Activated T-cell treated with anti-CD3 and anti-CD28 coated beads, Interleukin-2, amount 50 U/mL, for 4 hours (primary cell): ENCODE data around the gene EFEMP1. TPM values are rescaled to one million over a fixed set of nuclear protein-coding genes. Genes with fewer than 3 reads are reported as not detected.

Experiments used
- ATAC-seq, 2 donors: fragments of 200-7000 bp; cut with Tn5 transposase; one replicate each; pipeline ENCODE4 v1.10.0; 2021
- DNase-seq: peaks from one replicate; pipeline ENCODE4 v3.0.0-alpha.2; 2020
- H3K27me3 Mint-ChIP-seq: one replicate; pipeline ENCODE4 v1.8.0; 2021; ENCODE audit warnings: low read depth, mixed read lengths
- H3K36me3 Mint-ChIP-seq: one replicate; pipeline ENCODE4 v1.8.0; 2022; ENCODE audit warnings: mixed read lengths; ENCODE audit not compliant: insufficient read depth
- H3K4me1 Mint-ChIP-seq: one replicate; pipeline ENCODE4 v1.8.0; 2021; ENCODE audit warnings: low read depth, mixed read lengths
- H3K4me3 Mint-ChIP-seq: one replicate; pipeline ENCODE4 v1.8.0; 2021; ENCODE audit warnings: mild to moderate bottlenecking, moderate library complexity, mixed read lengths
- H3K9me3 Mint-ChIP-seq: one replicate; pipeline ENCODE4 v1.8.0; 2021; ENCODE audit warnings: mixed read lengths
- total RNA-seq, 3 donors: library from RNA; stranded (reverse); gene quantifications; one replicate each; pipeline ENCODE4 v1.2.1, GENCODE V29; 2021

EFEMP1 gene
- total RNA-seq, 3 donors from 2014 or later: 0.25 to 0.43 (median 0.40) TPM

- no peak for DNase-seq
- no peak for ATAC-seq
- Mint-ChIP-seq H3K36me3 (no peaks in the 10 kb centered on the region), H3K9me3 (no peaks in the 10 kb centered on the region), H3K27me3 (peaks cover 2% of the 10 kb centered on the region), H3K4me3 (no peak overlapping the region), H3K4me1 (no peaks in the 10 kb centered on the region)
Measured at GRCh38 chr2:55877087-55877436, 46.5 kb downstream of the EFEMP1 start.

DNA sequence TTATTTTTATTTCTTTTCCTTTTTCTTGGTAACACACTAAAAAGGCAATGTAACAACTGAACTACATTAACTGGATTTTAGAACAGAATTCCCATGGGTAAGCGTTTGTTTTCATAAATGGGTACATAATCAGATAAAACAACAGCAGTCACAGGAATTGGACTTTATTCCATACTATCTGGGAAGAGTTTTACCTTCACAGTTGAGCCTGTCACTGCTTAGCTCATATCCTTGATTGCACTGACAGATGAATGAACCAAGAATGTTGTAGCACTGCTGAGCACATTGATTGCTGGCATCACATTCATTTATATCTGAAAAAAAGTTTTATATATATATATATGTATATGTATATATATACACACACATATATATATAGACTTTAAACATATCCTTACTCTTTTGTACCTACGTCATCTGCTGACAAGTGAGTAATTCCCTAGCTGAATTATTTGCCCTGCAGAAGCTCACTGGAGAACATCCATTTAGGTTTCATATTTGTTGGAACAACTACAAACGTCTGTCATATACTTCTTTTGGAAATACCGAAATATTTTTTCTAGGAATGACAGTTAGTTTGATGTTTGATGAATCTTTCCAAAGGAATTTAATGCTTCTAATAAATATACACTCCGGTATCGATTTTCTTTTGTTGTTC is 47.0 kb downstream of the EFEMP1 start:
- no peaks in the 10 kb centered on the region for H3K9me3 Mint-ChIP-seq
- H3K4me3 Mint-ChIP-seq: no peak overlapping the region
- ATAC-seq (no peak), DNase-seq (no peak)
- no peaks in the 10 kb centered on the region for H3K4me1 Mint-ChIP-seq
- no peaks in the 10 kb centered on the region for H3K36me3 Mint-ChIP-seq
- peaks cover 2% of the 10 kb centered on the region for H3K27me3 Mint-ChIP-seq

DNA sequence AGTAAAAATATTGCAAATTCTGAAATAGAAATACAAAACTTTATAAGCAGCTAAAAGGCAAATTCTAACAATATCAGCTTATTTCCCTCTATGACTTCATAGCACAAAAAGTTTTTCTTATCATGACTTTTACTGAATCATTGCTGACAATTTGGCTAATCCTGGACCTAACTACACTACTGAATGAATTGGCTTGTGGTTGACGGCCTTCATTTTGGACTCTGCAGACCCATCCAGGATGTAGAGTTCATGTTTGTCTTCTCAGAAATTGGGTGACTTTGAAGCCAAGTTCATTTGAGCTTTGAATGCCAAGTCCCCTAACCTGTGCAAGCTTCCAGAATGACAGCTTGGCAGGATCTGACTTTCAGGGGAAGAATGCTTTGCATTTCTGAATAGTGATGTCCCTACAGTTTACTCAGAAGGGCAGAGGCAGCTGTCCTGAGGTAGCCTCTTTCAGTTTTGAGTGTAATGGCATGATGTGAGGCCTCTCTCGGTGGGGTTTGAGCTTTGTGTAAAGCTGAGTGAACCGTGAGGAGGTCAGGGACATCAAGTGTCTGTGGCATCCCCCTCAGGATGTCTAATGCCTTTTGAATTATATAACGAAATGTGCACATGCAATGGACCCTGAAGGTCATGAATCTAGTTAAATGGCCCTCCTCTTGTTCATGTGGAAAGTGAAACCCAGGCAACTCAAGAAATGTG is 48.0 kb downstream of the EFEMP1 start:
- Mint-ChIP-seq H3K36me3 (no peaks in the 10 kb centered on the region), H3K4me1 (no peaks in the 10 kb centered on the region)
- ATAC-seq: no peak

DNA sequence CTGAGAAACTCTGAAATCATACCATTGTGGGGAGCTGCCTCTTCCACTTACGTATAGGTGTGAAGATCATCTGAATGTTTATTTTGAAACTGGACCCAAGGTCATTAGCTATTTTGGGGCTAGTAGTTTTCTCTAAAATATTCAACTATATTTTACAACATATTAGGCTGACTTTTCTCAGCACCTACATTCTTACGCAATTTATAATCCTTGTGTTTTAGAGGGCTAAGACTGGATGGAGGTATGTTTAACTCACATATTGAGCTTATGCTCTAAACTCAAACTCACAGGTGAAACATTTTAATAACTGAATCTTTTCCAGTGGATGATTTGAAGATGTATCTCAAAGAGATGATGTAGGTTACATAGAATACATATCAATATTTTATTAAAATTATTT is 49.2 kb downstream of the EFEMP1 start:
- no peak for DNase-seq
- no peaks in the 10 kb centered on the region for H3K9me3 Mint-ChIP-seq
- peaks cover 2% of the 10 kb centered on the region for H3K27me3 Mint-ChIP-seq
- no peaks in the 10 kb centered on the region for H3K4me1 Mint-ChIP-seq
- no peak for ATAC-seq
- no peaks in the 10 kb centered on the region for H3K36me3 Mint-ChIP-seq
- H3K4me3 Mint-ChIP-seq: no peak overlapping the region

More for the DNA sequence above, 48.0 kb downstream of the EFEMP1 start:
- Mint-ChIP-seq H3K9me3 (no peaks in the 10 kb centered on the region), H3K4me3 (no peak overlapping the region), H3K27me3 (peaks cover 2% of the 10 kb centered on the region)
- no peak for DNase-seq

GRCh38 chr2:55871637-55872036 is 51.9 kb downstream of the EFEMP1 start:
- Mint-ChIP-seq H3K9me3 (no peaks in the 10 kb centered on the region), H3K36me3 (no peaks in the 10 kb centered on the region), H3K27me3 (peaks cover 2% of the 10 kb centered on the region), H3K4me1 (no peaks in the 10 kb centered on the region), H3K4me3 (no peak overlapping the region)
- ATAC-seq (no peak), DNase-seq (no peak)

GRCh38 chr2:55869637-55870325 is 53.8 kb downstream of the EFEMP1 start:
- Mint-ChIP-seq H3K9me3 (no peaks in the 10 kb centered on the region), H3K4me3 (no peak overlapping the region), H3K4me1 (no peaks in the 10 kb centered on the region), H3K36me3 (no peaks in the 10 kb centered on the region), H3K27me3 (peaks cover 2% of the 10 kb centered on the region)
- ATAC-seq (no peak), DNase-seq (no peak)

GRCh38 chr2:55865096-55865835 is 58.3 kb downstream of the EFEMP1 start:
- H3K4me3 Mint-ChIP-seq: no peak overlapping the region
- no peaks in the 10 kb centered on the region for H3K27me3 Mint-ChIP-seq
- no peaks in the 10 kb centered on the region for H3K4me1 Mint-ChIP-seq
- no peaks in the 10 kb centered on the region for H3K36me3 Mint-ChIP-seq
- ATAC-seq: no peak
- H3K9me3 Mint-ChIP-seq: no peaks in the 10 kb centered on the region
- DNase-seq: no peak

DNA sequence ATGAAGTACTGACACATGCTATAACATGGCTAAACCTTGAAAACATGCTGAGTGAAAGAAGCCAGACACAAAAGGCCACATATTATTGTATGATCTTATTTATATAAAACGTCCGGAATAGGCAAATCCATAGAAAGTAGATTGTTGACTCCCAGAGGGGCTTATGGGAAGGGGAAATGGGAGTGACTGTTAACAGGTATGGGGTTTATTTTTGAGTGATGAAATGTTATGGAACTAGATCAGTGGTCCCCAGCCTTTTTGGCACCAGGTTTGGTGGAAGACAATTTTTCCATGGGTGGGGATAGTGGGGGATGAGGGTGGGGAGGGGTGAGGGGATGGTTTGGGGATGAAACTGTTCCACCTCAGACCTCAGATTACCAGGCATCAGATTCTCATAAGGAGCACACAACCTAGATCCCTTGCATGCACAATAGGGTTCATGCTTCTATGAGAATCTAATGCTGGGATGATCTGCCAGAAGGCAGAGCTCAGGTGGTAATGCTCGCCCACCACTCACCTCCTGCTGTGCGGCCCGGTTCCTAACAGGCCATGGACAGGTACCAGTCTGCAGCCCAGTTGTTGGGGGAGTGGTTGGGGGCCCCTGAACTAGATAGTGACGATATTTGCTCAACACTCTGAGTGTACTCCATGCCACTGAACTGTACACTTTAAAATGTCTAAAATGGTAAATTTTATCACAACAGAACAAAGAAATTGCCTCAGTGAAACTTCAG is 59.1 kb downstream of the EFEMP1 start:
- Mint-ChIP-seq H3K9me3 (no peaks in the 10 kb centered on the region), H3K4me1 (no peaks in the 10 kb centered on the region), H3K27me3 (no peaks in the 10 kb centered on the region), H3K36me3 (no peaks in the 10 kb centered on the region), H3K4me3 (no peak overlapping the region)
- ATAC-seq (no peak), DNase-seq (no peak)

DNA sequence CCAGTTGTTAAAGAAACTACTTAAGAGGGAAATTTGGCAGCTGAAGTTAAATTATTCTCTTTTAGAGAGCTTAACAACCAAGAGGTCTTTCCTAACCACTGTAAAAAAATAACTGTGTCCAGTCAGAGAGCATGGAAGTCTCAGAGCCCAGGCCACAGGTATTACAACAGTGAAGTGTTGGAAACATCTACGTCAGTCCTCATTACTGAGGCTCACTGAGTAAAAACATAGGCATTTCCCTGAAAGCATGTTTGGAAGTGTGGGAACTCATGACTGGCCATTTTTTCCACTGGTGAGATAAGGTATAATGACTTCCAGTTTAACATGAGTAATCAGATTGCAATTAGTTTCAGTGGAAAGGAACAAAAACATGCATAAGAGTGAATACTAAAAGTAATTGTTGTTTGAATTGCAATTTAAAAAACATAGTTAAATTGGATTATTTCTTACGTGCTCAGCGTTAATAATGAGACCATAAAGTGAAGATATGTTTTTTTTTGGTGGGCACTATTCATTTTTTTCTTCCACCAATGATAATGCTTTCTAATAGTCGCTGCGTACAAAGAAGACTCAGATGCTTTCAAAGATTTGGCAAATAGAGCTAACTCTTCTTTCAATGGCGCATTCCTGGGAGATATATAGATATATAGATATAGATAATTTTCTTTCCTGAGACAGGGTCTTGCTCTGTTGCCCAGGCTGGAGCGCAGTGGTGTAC is 60.8 kb downstream of the EFEMP1 start:
- DNase-seq (no peak), ATAC-seq (no peak)
- H3K36me3 Mint-ChIP-seq: no peaks in the 10 kb centered on the region
- no peaks in the 10 kb centered on the region for H3K4me1 Mint-ChIP-seq
- H3K9me3 Mint-ChIP-seq: no peaks in the 10 kb centered on the region
- H3K27me3 Mint-ChIP-seq: no peaks in the 10 kb centered on the region
- H3K4me3 Mint-ChIP-seq: no peak overlapping the region

DNA sequence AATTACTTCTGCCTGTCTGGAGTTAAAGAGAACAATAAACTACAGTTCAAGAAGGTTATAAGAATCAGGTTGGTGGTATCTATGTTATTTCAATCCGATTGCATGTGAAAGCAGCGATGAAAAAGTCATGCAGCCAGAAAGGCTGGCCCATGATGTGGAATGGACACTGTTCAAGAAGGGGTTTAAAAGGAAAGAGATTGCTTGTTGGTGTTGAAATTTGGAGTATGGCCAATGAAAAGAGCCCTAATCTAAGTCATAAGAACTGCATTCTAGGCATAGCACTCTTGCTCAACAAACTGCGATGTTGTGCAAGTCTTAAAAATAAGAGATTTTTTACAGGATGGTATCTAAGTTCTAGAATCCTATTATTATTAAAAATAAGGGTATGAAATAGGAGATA is 61.3 kb downstream of the EFEMP1 start:
- no peaks in the 10 kb centered on the region for H3K4me1 Mint-ChIP-seq
- H3K27me3 Mint-ChIP-seq: no peaks in the 10 kb centered on the region
- ATAC-seq (no peak), DNase-seq (no peak)
- no peaks in the 10 kb centered on the region for H3K36me3 Mint-ChIP-seq
- H3K9me3 Mint-ChIP-seq: no peaks in the 10 kb centered on the region
- no peak overlapping the region for H3K4me3 Mint-ChIP-seq

- DNase-seq: no peak
- ATAC-seq: no peak
- Mint-ChIP-seq H3K36me3 (no peaks in the 10 kb centered on the region), H3K27me3 (no peaks in the 10 kb centered on the region), H3K4me1 (no peaks in the 10 kb centered on the region), H3K9me3 (no peaks in the 10 kb centered on the region), H3K4me3 (no peak overlapping the region)
Measured at GRCh38 chr2:55861733-55862132, 61.8 kb downstream of the EFEMP1 start.

GRCh38 chr2:55860832-55861231 is 62.8 kb downstream of the EFEMP1 start:
- ATAC-seq: no peak
- H3K9me3 Mint-ChIP-seq: no peaks in the 10 kb centered on the region
- no peaks in the 10 kb centered on the region for H3K4me1 Mint-ChIP-seq
- no peak for DNase-seq
- H3K4me3 Mint-ChIP-seq: no peak overlapping the region
- no peaks in the 10 kb centered on the region for H3K36me3 Mint-ChIP-seq
- no peaks in the 10 kb centered on the region for H3K27me3 Mint-ChIP-seq

GRCh38 chr2:55859875-55860274 is 63.7 kb downstream of the EFEMP1 start:
- no peaks in the 10 kb centered on the region for H3K27me3 Mint-ChIP-seq
- H3K9me3 Mint-ChIP-seq: no peaks in the 10 kb centered on the region
- ATAC-seq: no peak
- no peak for DNase-seq
- H3K36me3 Mint-ChIP-seq: no peaks in the 10 kb centered on the region
- no peaks in the 10 kb centered on the region for H3K4me1 Mint-ChIP-seq
- no peak overlapping the region for H3K4me3 Mint-ChIP-seq
